HG03442 (cell line): ENCODE results near the gene KANK4.

Experiments
- ATAC-seq: cut with Tn5 transposase; IDR thresholded peaks from one replicate; pipeline ENCODE4 v1.9.1; 2021; ENCODE audit warnings: mild to moderate bottlenecking, moderate library complexity; ENCODE audit not compliant: unreplicated experiment

Gene KANK4

GRCh38 chr1:62337706-62338631 is 18.7 kb upstream of the KANK4 start:
- ATAC-seq = no peak

DNA sequence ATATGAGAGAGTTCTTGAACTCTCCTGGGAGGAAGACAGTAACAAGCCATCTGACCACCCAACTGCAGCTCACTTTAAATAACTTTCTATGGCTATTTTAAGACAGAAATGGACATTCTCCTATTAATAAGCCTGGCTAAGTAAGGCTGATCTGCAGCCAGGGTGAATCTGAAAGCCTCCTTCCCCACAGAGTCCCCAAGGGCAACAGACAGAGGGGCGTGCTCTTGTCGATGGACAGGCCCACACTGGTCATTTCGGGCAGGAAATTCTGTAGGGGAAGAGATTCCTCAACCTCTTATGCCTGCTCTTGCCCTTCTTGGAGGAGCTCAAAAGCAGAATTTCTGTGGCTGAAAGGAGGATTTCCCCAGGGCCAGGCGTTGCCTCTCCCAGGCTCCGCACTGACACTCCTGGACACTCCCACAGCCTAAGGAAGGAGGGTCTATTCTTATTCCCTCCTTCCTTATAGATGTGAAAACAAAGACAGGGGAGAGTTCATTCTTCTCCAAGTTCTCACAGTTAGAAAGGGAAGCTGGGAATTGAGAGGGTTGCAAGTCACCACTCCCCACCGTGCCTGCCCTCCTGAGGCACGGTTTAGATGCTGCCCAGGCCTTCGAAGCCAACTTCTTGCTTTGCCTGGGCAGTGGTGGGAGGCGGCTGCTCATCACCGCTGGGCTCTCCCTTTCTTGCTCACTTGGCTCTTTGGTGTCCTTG is 17.9 kb upstream of the KANK4 start:
- ATAC-seq = no peak

GRCh38 chr1:62336638-62336994 is 17.4 kb upstream of the KANK4 start:
- no peak for ATAC-seq

- ATAC-seq = no peak
Observed at GRCh38 chr1:62335656-62336055, 16.4 kb upstream of the KANK4 start.

GRCh38 chr1:62334434-62334985 is 15.3 kb upstream of the KANK4 start:
- ATAC-seq = no peak

DNA sequence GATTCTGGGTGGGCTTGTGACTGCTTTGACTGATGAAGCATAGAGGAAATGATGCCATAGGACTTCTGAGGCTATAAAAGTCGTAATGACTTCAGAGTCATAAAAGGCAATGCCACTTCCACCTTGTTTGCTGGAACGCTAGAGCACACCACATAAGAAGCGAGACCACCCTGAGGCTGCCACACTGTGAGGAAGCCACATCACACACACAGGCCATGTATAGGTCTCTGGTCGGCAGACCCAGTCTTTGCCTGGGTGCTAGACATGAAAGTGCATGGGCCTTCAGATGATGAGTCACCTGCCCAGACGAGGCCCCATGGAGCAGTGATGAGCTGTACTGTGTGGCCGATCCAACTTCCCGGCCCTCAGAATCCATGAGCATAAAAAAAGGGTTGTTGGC is 14.2 kb upstream of the KANK4 start:
- ATAC-seq = no peak

DNA sequence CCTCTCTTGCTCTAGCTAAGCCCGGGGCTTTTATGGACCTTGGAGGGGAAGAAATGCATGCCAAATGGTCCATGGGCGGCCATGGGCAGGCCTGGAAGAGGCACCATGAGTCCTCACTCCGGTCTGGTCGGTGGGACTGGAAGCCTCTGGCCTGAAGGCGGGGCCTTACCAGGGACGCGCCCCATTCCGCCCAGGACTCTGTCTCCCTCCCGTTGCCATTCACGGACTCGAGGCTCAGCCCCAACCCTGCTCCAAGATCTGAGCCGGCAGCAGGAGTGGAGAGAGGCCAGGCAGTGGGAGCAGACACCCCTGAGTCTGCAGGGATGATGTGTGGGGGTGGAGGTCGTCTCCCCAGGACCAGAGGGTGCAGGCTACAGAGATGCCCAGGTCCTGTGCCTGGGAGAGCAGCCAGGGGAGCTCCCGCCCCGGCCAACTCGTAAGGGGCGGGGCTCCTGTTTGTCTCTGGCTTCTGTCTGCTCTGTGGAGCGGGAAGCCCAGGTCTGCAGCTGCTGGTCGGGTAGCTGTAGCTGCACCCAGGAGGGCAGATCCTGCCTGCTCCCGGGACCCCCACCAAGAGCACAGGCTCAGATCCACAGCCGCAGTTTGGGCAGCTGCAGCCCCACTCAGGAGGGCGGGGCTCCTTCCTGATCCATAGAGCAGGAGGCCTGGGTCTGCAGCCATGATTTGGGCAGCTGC is 8.3 kb upstream of the KANK4 start:
- no peak for ATAC-seq

GRCh38 chr1:62325681-62326080 is 6.4 kb upstream of the KANK4 start:
- no peak for ATAC-seq

DNA sequence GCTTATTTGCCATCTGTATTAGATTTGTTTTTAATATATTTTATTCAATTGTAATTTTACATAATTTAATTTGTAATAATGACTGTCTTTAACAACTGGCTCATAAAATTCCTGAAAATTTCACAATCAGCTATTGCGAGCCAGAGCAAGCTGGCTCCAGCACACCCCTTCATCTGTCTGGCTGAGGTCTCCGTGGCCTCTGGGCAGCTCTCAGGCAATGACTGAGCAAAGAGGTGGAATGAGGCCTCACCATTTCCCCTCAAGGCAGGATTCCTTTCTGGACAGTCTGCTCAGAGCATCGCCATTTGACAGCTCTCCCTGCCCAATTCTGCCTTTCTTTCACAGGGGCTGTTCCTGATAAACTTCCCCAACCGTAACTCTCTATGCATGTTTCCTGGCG is 5.8 kb upstream of the KANK4 start:
- ATAC-seq = no peak

DNA sequence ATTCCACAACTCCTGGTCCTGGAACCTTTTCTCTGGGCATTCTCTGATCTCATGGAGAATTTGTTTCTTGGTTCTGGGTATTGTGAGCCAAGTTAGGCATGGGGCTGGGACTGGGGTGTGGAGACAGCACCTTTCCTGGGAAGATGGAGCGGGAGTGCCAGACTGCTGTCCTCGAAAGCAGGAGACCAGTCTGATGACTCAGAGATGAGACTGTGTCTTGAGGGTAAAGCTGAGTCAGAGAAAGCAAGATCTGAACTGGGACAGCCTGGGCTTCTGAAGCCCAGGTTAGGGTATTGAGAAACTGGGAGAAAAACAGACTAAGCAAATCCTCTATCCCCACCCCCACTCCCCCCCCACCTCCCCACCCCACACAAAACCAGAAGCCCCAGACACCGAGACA is 2.2 kb upstream of the KANK4 start:
- ATAC-seq = no peak

GRCh38 chr1:62318320-62318755 is 896 bp downstream of the KANK4 start:
- ATAC-seq = no peak

DNA sequence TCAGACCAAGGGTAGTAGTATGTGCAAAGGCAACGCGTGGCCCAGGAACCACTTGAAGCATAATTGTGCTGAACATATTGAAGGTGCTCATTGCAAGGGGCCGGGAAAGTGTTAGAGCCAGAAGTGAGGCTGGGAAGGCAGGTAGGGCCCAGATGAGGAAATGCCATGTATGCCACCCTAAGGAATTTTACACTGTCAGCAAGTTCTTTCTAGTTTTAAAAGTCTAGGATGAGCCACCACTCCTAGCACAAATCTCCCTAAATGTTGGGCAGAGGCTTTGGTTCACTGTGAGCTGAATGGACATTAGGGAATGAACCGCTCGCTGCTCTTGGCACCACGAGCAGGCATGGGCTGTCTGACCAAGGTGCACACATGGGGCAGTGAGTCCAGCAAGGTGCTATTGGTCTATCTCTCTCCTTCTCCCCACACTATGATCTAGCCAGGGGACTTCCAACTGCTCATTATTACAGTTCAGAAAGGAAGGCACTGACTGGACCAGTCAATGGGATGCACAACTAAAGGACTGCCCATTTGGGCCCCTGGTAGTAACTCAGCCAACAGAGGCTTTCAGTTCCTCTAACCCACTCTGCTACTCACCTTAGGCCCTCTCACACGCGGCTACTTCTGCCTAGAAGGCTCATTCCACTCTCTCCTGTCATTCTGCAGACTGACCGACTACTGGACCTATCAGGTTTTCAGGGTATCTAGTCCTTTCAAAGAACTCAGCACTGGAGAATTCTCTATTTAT is 2.0 kb downstream of the KANK4 start:
- no peak for ATAC-seq

GRCh38 chr1:62316135-62316534 is 3.1 kb downstream of the KANK4 start:
- ATAC-seq = no peak

DNA sequence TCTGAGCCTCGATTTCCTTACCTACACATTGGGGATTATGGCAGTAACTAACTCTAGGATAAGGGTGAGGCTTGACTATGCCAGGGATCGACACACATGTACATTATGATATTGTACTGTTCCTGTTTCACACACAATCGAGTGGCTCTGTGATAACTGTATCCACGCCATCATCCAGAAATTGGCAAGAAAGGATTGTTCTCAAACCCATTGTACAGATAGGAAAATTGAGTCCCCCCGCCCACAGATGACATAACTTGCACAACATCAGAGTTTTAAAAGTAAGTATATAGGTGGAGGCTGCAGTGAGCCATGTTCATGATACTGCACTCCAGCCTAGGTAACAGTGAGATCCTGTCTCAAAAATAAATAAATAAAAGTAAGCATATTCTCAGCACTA is 3.8 kb downstream of the KANK4 start:
- ATAC-seq = no peak

DNA sequence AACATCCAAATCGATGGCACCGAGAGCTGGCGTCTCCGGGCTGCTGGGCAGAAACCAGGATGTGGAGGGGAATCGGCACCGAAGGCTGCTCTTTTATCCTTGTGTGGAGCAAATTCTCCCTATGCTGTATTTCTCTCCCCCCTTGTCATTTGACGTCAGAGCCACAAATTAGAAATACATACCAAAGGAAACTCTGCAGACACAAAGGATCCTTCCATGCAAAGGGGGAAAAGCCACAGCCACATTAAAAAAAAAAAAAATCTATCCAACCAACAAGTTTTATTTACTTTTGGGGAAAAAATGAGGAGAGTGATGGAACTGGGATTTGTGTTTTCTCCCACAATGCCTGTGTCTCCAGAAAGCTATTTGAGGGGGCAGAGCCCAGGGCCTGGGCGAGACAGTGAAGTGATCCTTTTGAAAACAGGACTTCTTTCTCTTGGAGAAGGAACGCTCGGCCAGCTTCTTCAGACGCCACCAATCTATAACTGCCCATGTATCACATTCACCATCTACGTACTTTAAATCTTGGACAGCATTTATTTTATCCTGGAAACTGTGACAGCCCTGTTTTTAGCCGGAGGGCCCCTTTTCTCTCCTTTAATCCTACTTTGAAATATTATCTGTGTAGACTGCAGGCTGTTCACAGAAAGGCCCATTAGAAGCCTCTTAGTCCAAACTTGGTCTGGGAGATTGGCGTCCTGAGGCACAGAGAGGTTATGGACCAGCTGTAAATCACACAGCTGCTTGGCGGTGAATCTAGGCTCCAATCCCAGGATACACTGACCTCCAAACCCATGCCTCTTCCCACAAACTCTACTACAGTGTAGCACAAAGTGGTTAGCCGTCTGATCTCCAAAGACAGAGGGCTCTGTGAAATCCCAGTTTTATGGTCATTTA is 4.5 kb downstream of the KANK4 start:
- no peak for ATAC-seq

DNA sequence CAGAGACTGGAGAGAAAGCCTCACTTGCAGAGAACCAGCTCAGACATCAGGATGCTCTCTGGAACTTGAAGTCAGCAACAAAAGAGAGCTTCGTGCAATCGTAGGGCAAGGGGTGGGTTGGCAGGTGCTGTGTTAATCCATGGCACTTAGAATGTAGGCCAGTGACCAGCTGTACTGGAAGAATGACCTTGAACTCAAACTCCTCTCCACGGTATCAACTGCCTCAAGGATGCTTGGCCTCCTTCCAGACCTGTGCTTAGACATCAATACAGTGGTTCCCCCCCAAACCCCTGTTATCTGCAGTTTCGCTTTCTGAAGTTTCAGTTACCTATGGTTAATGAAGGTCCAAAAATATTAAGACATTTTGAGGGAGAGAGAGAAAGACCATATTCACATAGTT is 6.5 kb downstream of the KANK4 start:
- no peak for ATAC-seq

- no peak for ATAC-seq
Observed at GRCh38 chr1:62311473-62311943, 7.7 kb downstream of the KANK4 start.

DNA sequence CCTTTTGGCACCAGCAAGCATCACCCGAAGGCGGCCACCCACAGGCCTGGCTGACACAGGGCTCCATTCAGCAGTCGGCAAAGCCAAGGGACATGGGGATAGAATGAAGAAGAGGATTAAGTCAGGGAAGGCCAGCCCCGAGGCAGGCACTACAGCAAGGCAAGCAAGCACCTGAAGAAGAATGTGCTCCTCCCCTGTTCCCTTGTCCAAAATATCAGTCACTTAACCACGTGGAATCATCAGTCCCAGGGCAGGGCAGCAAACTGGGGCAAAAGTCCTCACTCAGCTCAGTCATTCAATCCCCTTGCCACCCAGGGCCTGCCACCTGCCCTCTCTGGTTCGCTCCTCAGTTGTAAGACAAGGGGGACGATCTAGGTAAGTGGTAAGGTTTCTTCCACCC is 9.3 kb downstream of the KANK4 start:
- ATAC-seq = no peak

GRCh38 chr1:62308606-62309005 is 10.6 kb downstream of the KANK4 start:
- no peak for ATAC-seq
